Lower lobe of right lung (tissue), 2 donors: Measurements from ENCODE around the gene BFSP1. TPM values are rescaled to one million over a fixed set of nuclear protein-coding genes. Genes with fewer than 3 reads are reported as not detected.
A peak's percentile ranks its signal among the peaks of the same experiment; 100 is the strongest.

Experiments used
- ATAC-seq, 2 donors: fragments of 200-7000 bp; cut with Tn5 transposase; one replicate each; pipeline ENCODE4 v1.9.1; 2020 to 2022; ENCODE audit warnings: mild to moderate bottlenecking in 2 of 2, moderate library complexity in 2 of 2
- DNase-seq: peaks from one replicate; pipeline ENCODE4 v3.0.0-alpha.2; 2020
- H3K27ac ChIP-seq: fragments of 200-600 bp; one replicate; pipeline ENCODE4 v1.8.0; 2022
- H3K27me3 ChIP-seq: fragments of 200-600 bp; one replicate; pipeline ENCODE4 v1.8.0; 2022; ENCODE audit warnings: low read depth
- H3K36me3 ChIP-seq: fragments of 200-600 bp; one replicate; pipeline ENCODE4 v1.8.0; 2022; ENCODE audit warnings: mild to moderate bottlenecking
- H3K4me1 ChIP-seq: fragments of 200-600 bp; one replicate; pipeline ENCODE4 v1.8.0; 2022
- H3K4me3 ChIP-seq: fragments of 200-600 bp; one replicate; pipeline ENCODE4 v1.8.0; 2022; ENCODE audit warnings: mild to moderate bottlenecking
- H3K9me3 ChIP-seq: fragments of 200-600 bp; one replicate; pipeline ENCODE4 v1.8.0; 2022
- intact Hi-C: fragments of 100-400 bp; cut with DNase I; formaldehyde crosslinking; loops from one replicate; pipeline ENCODE4 v1.11.0; 2022
- total RNA-seq: library from RNA; stranded (reverse); fragmentation: NEBNext Ultra II Directional; extraction: Animal tissue kit (Norgen Biotek cat#: 25700); gene quantifications from one replicate; pipeline ENCODE4 v1.2.1, GENCODE V29; 2021
- TF ChIP-seq, protein P1 (sequence below): fragments of 200-600 bp; IDR thresholded peaks from one replicate; pipeline ENCODE4 v1.8.0; 2022; ENCODE audit warnings: antibody characterized with exemption, mild to moderate bottlenecking
- donor health status: DM: no; HTN: yes; CAD: no; lungs with severe emphysema.

The BFSP1 gene
- total RNA-seq, 1 donor from 2014 or later = 2.4 TPM

DNA sequence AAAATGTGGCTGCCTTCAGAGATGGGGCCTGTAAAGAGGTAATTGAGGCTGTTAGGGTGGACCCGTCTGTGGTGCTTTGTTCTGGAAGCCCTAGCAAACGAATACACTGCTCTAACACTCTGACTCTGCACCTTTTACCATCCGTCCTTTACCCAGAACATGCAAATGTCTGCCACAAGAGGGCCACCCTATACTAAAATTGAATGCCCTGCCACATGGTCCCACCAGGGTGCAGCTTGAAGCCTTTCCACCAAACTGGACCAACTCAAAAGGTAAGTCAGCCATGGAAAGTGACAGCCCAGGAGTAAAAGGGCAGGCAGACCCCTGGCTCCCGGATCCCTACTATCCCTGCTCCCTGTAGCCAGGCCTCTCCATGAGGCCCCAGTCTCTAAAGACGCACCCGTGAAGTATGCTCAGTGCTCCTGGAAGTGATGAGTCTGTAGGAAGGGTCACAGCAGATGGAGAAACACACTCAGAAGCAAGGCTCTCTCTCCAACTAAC is 5.8 kb upstream of the BFSP1 start:
- H3K4me3 ChIP-seq = no peak overlapping the region
- H3K4me1 ChIP-seq = peaks cover 7% of the 10 kb centered on the region
- TF ChIP-seq, protein P1, sequence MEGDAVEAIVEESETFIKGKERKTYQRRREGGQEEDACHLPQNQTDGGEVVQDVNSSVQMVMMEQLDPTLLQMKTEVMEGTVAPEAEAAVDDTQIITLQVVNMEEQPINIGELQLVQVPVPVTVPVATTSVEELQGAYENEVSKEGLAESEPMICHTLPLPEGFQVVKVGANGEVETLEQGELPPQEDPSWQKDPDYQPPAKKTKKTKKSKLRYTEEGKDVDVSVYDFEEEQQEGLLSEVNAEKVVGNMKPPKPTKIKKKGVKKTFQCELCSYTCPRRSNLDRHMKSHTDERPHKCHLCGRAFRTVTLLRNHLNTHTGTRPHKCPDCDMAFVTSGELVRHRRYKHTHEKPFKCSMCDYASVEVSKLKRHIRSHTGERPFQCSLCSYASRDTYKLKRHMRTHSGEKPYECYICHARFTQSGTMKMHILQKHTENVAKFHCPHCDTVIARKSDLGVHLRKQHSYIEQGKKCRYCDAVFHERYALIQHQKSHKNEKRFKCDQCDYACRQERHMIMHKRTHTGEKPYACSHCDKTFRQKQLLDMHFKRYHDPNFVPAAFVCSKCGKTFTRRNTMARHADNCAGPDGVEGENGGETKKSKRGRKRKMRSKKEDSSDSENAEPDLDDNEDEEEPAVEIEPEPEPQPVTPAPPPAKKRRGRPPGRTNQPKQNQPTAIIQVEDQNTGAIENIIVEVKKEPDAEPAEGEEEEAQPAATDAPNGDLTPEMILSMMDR = peak; percentile 89
- no peaks in the 10 kb centered on the region for H3K27me3 ChIP-seq
- no peak overlapping the region for H3K27ac ChIP-seq
- ATAC-seq (peak; percentile 95), DNase-seq (peak; percentile 57)
- H3K9me3 ChIP-seq = no peaks in the 10 kb centered on the region
- intact Hi-C loops = no loop called here
- H3K36me3 ChIP-seq = no peaks in the 10 kb centered on the region

- H3K4me1 ChIP-seq = peaks cover 10% of the 10 kb centered on the region
- TF ChIP-seq, protein P1 = no peak
- no peaks in the 10 kb centered on the region for H3K9me3 ChIP-seq
- DNase-seq (no peak), ATAC-seq (no peak)
- H3K4me3 ChIP-seq = no peak overlapping the region
- H3K27ac ChIP-seq = no peak overlapping the region
- no peaks in the 10 kb centered on the region for H3K36me3 ChIP-seq
- intact Hi-C loops = no loop called here
- no peaks in the 10 kb centered on the region for H3K27me3 ChIP-seq
Observed at GRCh38 chr20:17534077-17534476, 2.9 kb upstream of the BFSP1 start.

- intact Hi-C loops = no loop called here
- no peaks in the 10 kb centered on the region for H3K9me3 ChIP-seq
- TF ChIP-seq, protein P1 = no peak
- H3K36me3 ChIP-seq = no peaks in the 10 kb centered on the region
- H3K4me1 ChIP-seq = peaks cover 10% of the 10 kb centered on the region
- no peak for DNase-seq
- no peaks in the 10 kb centered on the region for H3K27me3 ChIP-seq
- H3K4me3 ChIP-seq = no peak overlapping the region
- no peak for ATAC-seq
- no peak overlapping the region for H3K27ac ChIP-seq
Observed at GRCh38 chr20:17533396-17533795, 2.2 kb upstream of the BFSP1 start.

DNA sequence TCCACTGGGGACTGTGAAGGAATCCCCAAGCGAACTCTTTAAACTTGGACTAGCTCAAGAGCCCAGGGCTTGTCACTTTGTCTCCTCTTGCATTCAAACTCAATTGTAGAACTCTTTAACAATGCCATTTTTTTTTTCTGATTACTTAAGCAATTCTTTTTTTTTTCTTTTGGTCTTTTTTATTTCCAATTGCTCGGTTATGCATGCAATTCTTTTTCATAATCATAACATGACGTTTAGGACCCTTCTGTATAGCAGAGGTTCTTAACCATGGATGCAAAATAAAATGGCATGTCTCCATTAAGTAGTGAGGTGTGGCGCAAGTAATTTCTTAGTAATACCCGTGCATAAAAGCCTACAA is 466 bp upstream of the BFSP1 start:
- Histone ChIP-seq H3K36me3 (no peaks in the 10 kb centered on the region), H3K9me3 (no peaks in the 10 kb centered on the region), H3K4me1 (peaks cover 10% of the 10 kb centered on the region), H3K27me3 (no peaks in the 10 kb centered on the region), H3K4me3 (peak overlapping the region; percentile 61), H3K27ac (peak overlapping the region; percentile 78)
- DNase-seq (no peak), ATAC-seq (no peak)
- TF ChIP-seq, protein P1 = no peak
- intact Hi-C loops = no loop called here

DNA sequence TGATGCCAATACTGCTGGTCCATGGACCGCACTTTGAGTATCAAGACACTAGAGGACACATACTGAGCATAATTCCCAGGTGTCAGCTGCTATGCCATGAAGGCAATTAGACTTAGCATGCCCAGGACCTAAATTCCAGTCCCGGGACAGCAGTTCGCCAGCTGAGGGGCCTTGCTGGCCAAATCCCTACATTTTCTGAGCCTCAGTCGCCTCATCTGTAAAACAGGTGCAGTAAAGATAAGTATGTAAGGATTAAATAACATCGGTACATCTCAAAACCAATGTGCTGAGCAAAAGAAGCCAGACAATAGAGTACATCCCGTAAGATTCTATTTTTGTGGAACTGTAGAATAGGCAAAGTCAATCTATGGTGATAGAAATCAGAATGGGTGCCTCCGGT is 1.0 kb downstream of the BFSP1 start:
- H3K9me3 ChIP-seq = no peaks in the 10 kb centered on the region
- TF ChIP-seq, protein P1 = no peak
- ATAC-seq = no peak
- intact Hi-C loops = no loop called here
- H3K36me3 ChIP-seq = no peaks in the 10 kb centered on the region
- no peak for DNase-seq
- H3K4me1 ChIP-seq = peaks cover 10% of the 10 kb centered on the region
- H3K27me3 ChIP-seq = no peaks in the 10 kb centered on the region
- no peak overlapping the region for H3K27ac ChIP-seq
- no peak overlapping the region for H3K4me3 ChIP-seq

GRCh38 chr20:17529586-17529985 is 1.6 kb downstream of the BFSP1 start:
- Histone ChIP-seq H3K36me3 (no peaks in the 10 kb centered on the region), H3K27ac (no peak overlapping the region), H3K9me3 (no peaks in the 10 kb centered on the region), H3K4me3 (no peak overlapping the region), H3K27me3 (no peaks in the 10 kb centered on the region), H3K4me1 (peaks cover 10% of the 10 kb centered on the region)
- DNase-seq = no peak
- TF ChIP-seq, protein P1 = no peak
- ATAC-seq = no peak
- intact Hi-C loops = no loop called here
